GM10266 (cell line): ENCODE data around the gene SAMSN1.

Experiments used
- DNase-seq: peaks from one replicate; pipeline ENCODE4 v3.0.0; 2012; ENCODE audit errors: extremely low spot score
- TF ChIP-seq, protein P1 (sequence below): IDR thresholded peaks from 2 replicates; pipeline ENCODE4 v1.5.1; 2012; ENCODE audit warnings: mild to moderate bottlenecking, low read depth; ENCODE audit not compliant: control insufficient read depth, insufficient read depth; ENCODE audit errors: missing control alignments

Gene SAMSN1

DNA sequence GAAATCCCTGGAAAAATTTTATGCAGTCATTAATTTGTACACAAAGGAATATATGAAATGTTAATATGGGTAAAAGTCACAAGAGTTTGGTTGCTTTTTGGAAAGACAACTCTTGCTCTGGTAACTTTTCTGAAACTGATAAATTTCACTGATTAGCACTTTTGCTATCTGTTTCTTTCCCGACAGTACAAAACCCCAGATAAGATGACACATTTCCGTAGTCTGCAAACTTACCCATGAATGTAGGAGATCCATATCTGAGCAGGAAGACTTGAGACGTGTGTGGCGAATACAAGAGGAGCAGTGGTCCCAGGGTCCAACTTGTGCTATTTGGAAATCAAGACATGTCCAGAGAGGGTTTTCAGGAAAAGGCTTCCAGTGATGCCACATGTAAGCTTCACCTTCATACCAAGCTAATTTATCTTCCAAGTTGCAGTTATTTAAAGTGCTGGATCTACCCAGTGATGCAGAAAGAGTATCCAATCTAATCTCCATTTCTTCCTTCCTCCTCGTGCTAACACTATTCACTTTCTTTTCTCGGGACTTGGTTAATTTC is 35.9 kb upstream of the SAMSN1 start:
- no peak for DNase-seq
- TF ChIP-seq, protein P1, sequence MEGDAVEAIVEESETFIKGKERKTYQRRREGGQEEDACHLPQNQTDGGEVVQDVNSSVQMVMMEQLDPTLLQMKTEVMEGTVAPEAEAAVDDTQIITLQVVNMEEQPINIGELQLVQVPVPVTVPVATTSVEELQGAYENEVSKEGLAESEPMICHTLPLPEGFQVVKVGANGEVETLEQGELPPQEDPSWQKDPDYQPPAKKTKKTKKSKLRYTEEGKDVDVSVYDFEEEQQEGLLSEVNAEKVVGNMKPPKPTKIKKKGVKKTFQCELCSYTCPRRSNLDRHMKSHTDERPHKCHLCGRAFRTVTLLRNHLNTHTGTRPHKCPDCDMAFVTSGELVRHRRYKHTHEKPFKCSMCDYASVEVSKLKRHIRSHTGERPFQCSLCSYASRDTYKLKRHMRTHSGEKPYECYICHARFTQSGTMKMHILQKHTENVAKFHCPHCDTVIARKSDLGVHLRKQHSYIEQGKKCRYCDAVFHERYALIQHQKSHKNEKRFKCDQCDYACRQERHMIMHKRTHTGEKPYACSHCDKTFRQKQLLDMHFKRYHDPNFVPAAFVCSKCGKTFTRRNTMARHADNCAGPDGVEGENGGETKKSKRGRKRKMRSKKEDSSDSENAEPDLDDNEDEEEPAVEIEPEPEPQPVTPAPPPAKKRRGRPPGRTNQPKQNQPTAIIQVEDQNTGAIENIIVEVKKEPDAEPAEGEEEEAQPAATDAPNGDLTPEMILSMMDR, result no peak

DNA sequence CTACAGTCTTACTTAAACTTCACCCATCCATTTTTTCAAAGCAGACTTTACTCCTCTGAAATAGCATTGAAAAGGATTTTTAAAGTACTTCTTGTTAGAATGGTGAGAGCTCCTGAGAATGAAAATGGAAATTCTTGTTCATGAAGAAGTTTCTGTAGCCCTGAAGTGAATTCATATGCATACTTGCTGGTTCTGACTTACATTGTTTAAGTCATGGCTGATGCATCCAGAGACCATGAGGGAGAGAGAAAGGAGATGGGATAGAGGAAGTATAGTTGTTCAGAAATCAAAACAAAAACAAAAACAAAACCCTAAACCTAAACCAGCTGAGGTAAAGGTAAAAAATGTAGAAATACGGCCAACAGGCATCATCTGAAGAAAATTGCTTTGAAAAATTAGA is 27.1 kb upstream of the SAMSN1 start:
- DNase-seq, result no peak
- TF ChIP-seq, protein P1, result no peak

DNA sequence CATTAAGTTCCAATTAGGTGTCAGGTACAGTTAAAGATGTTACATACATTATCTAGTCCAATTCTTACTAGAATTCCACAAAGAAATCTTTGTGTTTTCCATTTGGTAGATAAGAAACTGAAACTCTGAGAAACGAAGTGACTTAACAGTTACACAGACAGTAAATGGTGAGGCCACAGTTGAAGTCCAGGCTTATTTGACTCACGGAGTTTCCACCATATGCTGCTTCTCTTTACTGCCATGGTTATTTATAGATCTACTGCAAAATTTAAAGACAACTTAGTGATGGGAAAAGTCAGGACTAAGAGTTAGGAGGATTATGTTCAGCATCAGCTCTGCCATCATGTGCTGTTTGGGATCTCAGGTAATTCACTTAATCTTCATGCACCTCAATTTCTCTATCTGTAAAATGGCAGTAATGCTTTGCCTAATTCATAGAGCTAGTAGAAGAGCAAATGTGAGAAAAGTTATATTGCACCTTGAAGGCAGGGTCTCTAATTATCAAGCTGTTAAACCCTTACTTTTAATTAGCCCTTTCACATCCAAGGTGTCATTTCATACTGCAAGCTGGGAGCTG is 26.2 kb upstream of the SAMSN1 start:
- DNase-seq, result peak; percentile 22
- TF ChIP-seq, protein P1, result no peak

DNA sequence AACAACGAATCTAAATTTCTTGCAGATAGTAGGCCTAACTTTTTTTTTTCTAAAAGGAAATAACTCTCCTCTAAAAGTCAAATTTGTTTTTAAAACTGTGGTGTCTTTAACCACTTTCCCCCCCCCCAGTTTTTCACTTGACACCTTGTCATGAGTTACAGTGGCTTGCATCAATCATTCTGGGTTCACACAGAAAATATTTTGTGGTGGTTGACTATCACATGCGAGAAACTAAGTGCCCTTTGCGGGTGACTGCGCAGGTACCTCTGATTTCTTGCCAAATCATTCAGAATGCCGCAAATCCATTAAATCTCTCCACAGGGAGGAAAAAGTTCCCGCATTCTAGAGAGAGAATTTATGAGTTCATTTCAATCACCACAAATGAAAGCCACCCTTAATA is 23.8 kb upstream of the SAMSN1 start:
- TF ChIP-seq, protein P1, result no peak
- no peak for DNase-seq

DNA sequence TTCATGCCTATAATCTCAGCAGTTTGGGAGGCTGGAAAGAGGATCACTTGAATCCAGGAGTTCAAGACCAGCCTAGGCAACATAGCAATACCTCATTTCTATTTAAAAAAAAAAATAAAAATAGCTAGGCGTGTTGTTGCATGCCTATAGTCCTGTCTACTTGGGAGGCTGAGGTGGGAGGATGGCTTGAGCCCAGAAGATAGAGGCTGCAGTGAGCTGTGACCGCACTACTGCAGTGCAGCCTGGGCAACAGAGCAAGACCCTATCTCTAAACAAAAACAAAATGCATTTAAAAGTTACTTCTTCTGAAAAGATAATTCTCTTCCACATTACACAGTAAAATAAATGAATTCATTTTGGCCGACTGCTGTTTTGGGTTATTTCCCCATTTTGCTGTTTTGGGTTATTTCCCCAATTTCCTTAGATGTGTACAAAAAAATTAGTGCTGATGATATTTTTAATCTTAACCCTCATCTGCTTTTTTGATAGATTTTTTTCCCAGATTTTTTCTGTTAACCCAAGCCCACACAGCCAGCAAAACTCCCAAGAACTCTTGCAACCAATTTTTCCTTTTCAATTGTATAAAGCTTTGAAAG is 23.0 kb upstream of the SAMSN1 start:
- TF ChIP-seq, protein P1, result no peak
- DNase-seq, result no peak

DNA sequence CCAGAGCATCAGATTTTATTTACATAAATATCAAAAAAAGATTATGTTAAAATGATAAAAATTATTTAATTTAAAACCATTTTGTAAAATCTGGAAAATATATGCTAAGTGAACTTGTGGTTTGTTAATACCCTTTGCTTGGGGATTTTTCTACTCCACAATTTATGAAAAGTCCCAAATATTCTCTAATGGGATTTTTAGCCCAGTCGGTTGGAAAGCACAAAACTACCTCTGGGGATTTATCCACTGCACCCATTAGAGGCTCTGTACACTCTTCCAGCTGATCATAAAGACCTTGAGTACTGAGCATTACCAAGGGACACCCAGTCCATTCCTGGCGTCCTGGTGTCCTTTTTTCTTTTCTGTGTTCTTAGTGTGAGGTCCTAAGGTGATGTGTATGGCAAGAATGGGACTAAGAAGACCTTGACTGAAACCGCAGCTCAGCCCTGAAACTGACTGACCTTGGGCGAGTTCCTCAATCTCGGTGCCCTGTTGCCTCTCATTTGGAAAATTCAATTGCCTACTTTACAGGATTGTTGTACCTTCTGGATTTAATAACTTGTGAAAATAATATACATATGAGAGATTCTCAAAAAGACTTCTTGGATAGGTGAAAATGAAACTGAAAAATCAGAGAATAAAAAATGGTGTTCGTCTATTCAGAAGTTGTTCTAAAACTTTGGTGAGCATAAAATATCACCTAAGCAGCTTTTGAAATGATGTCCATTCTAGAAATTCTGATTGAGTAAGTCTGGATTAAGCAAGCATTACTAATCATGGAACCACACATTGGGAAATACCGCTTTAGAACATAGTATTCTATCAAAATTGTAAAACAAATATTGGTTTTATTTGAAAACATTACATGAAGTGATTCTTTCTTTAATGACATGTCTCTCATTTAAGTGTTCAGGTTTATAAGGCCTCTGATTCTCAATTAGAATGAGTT is 21.5 kb upstream of the SAMSN1 start:
- no peak for DNase-seq
- TF ChIP-seq, protein P1, result no peak

DNA sequence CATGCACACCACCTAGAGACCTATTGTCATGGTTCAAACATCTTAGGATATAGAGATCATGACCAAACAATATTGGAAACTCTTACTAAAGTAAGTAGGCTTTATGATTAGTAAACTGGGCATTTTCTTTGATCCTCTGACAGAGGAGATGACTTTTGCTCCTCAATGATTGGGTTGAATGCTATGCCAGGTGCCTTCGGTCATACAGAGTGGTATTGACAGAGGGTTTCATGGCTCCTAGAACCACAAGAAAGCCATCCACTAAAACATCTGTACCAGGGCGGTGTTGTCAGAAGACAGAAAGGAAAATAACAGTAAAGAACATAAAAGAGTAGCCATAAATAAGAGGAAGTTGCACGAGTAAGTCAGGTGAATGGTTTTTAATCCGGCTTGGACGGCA is 20.8 kb upstream of the SAMSN1 start:
- TF ChIP-seq, protein P1, result no peak
- no peak for DNase-seq
